ENCODE measurements around the gene POFUT2.

The POFUT2 gene

DNA sequence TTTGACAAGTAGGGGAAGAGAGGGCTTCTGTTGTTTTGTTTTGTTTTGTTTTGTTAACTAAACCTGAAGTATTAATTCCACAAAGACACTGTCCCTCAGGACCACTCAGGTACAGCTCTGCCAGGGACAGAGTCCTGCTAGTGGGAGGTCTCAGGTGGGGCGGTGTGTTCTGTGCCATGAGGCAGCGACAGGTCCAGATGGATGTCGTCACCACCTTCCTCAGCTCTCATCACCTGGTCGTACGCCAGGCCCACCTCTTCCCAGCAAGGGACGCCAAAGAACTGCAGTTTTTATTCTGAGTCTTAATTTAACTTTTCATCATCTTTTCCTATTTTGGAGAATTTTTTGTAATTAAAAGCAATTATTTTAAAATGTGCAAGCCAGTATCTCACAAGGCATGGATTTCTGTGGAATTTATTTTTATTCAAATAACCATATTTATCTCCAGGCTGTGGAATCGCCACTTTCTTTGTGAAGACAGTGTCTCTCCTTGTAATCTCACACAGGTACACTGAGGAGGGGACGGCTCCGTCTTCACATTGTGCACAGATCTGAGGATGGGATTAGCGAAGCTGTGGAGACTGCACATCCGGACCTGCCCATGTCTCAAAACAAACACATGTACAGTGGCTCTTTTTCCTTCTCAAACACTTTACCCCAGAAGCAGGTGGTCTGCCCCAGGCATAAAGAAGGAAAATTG is 62.5 kb downstream of the POFUT2 start:
- H3K4me3 ChIP-seq (ENCODE audit: low read depth, low read length), result peak overlapping the region; percentile 24
- TF ChIP-seq, protein P1, sequence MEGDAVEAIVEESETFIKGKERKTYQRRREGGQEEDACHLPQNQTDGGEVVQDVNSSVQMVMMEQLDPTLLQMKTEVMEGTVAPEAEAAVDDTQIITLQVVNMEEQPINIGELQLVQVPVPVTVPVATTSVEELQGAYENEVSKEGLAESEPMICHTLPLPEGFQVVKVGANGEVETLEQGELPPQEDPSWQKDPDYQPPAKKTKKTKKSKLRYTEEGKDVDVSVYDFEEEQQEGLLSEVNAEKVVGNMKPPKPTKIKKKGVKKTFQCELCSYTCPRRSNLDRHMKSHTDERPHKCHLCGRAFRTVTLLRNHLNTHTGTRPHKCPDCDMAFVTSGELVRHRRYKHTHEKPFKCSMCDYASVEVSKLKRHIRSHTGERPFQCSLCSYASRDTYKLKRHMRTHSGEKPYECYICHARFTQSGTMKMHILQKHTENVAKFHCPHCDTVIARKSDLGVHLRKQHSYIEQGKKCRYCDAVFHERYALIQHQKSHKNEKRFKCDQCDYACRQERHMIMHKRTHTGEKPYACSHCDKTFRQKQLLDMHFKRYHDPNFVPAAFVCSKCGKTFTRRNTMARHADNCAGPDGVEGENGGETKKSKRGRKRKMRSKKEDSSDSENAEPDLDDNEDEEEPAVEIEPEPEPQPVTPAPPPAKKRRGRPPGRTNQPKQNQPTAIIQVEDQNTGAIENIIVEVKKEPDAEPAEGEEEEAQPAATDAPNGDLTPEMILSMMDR (IDR thresholded peaks at IDR 0.05; ENCODE audit: control insufficient read depth, extremely low read depth, insufficient read depth), result no peak
- DNase-seq (ENCODE audit: low read depth), result no peak

DNA sequence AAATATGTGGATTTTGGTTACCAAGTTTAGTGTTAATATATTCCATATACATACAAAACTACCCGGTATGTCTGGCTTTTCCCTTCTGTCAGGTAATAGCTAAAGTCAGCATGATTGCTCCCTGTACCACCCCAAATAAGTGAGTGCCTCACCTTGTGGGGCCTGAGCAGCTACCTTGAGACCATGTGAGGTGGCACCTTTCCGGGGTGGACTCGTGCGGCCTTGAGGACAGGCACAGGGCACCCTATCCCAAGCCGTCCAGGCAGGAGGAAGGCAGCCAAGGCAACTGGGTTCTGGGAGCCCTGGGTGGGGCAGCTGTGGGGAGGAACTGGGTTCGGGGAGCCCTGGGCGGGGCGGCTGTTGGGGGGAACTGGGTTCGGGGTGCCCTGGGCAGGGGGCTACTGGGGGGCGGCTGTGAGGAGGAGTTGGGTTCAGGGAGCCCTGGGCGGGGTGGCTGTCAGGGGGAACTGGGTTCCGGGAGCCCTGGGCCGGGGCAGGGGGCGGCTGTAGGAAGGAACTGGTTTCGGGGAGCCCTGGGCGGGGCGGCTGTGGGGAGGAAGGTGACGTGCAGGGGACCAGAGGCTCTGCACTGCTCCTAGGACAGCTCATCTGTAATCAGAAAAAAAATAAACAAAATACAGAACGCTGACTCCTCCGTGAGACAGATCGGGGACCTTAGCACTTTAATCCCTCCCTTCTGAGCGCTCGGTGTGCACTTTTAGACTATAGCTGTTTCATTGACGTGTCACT is 63.3 kb downstream of the POFUT2 start:
- H3K4me3 ChIP-seq (ENCODE audit: low read depth, low read length), result no peak overlapping the region
- TF ChIP-seq, protein P1 (IDR thresholded peaks at IDR 0.05; ENCODE audit: control insufficient read depth, extremely low read depth, insufficient read depth), result no peak
- DNase-seq (ENCODE audit: low read depth), result no peak

DNA sequence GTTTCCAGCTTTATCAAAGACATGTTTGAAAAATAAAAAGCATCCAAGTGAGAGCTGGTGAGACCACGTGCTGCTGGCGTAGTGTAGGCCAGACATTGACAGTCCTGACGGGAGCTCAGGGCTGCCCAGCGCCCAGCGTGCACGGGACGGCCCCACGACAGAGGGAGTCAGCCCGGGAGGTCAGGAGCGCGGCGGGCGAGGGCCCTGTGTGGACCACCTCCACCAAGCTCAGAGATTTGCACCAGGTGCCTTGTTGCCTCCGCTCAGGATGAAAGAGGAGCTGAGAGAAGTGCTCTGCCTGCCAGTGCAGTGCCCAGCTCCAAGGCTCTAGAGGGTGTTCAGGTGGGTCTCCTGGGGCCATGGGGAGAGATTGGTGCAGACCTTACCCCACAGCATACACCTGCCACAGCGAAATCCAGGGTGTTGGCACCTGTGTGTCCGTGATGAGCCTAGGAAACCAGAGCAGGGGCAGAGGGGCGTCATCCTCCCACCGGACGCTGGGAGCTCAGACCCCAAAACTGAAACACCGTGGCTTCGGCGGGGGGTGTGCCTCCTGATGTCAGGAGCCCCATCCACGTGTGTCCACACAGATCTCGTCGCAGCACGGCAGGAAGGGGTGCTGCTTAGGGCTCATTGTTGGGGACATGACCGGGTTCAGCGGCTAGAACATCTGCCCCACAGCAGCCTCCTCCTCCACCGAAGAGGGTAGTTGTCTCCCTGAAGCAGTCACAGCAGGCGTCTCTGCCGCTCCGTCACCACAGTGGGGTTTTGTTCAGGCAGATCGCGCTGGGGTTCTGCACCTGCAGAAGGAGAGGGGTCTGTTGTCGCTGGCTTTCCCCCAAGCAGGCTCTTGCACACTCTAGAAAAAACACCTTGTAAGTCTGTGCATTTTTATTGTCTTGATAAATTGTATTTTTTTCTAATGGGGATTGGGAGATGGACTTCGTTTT is 64.2 kb downstream of the POFUT2 start:
- no peak for DNase-seq (ENCODE audit: low read depth)
- TF ChIP-seq, protein P1 (IDR thresholded peaks at IDR 0.05; ENCODE audit: control insufficient read depth, extremely low read depth, insufficient read depth), result no peak
- no peak overlapping the region for H3K4me3 ChIP-seq (ENCODE audit: low read depth, low read length)

DNA sequence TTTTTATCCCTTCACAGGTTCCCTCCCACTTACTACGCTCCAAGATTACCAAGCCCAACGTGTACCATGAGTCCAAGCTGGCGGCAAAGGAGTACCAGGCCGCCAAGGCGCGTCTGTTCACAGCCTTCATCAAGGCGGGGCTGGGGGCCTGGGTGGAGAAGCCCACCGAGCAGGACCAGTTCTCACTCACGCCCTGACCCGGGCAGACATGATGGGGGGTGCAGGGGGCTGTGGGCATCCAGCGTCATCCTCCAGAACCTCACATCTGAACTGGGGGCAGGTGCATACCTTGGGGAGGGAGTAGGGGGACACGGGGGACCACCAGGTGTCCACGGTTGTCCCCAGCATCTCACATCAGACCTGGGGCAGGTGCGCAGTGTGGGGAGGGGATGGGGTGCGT is 65.7 kb downstream of the POFUT2 start:
- TF ChIP-seq, protein P1 (IDR thresholded peaks at IDR 0.05; ENCODE audit: control insufficient read depth, extremely low read depth, insufficient read depth), result no peak
- H3K4me3 ChIP-seq (ENCODE audit: low read depth, low read length), result no peak overlapping the region
- no peak for DNase-seq (ENCODE audit: low read depth)

DNA sequence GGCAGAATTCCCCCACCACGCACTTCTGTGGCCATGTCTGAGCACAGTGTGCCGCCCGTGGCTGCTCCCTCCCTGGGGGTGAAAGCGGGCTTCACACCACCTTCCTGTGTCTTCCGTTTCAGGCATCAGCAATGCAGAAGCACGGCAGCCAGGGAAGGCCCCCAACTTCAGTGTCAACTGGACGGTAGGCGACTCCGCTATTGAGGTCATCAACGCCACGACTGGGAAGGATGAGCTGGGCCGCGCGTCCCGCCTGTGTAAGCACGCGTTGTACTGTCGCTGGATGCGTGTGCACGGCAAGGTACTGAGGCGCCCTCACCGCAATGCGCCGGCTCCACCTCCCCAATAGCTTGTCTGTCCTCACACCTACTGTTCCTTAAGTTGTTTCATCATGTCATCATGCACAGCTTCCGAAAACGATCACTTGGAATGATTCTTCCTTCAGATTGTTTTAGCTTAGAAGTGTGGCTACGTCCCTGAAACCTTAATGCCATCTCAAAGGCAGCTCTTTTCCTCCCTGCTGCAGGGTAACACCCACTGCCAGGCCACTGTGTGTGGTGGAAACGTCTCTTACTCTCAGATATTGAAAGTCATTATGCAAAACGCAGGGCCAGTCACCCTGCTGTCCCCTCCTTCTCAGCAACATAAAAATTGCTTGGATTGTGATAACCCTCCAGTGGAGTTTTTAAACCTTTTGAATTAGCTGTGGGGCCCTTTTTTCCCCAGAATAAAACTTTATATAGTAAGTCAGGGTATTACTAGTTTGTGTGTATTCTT is 66.8 kb downstream of the POFUT2 start:
- TF ChIP-seq, protein P1 (IDR thresholded peaks at IDR 0.05; ENCODE audit: control insufficient read depth, extremely low read depth, insufficient read depth), result no peak
- DNase-seq (ENCODE audit: low read depth), result no peak
- H3K4me3 ChIP-seq (ENCODE audit: low read depth, low read length), result no peak overlapping the region

DNA sequence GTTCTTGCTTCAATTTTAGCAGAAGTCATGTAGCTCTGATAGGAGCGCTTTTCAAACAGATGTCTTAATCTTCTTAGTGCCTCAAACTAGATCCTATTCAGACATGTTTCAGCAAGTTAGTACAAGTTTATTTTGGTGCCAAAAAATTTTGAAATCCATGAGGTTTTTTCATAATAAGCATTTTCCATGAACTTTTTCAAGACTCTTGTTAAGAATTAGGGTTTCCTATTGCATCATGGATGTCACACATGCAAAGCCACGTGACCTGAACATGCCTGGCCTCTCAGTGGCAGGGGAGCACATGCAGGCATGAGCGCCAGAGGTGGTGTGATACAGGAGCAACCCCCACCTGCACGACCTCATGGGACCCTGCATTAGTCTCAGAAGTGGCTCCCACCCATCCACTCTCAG is 67.6 kb downstream of the POFUT2 start:
- DNase-seq (ENCODE audit: low read depth), result no peak
- H3K4me3 ChIP-seq (ENCODE audit: low read depth, low read length), result no peak overlapping the region
- TF ChIP-seq, protein P1 (IDR thresholded peaks at IDR 0.05; ENCODE audit: control insufficient read depth, extremely low read depth, insufficient read depth), result no peak
